Mesodermal cell (in vitro differentiated cells): ENCODE data around the gene RBMS3.
"Not testable (repeated sequence)": the region's sequence is repeated elsewhere in the genome, so short reads cannot be mapped to it uniquely, and the experiment has no call there.

ENCODE experiments used
- H3K27ac ChIP-seq: 2 replicates; pipeline ENCODE4 v1.7.0; 2013; ENCODE audit warnings: mild to moderate bottlenecking, low read depth, low read length, moderate library complexity; ENCODE audit not compliant: severe bottlenecking
- H3K36me3 ChIP-seq: 2 replicates; pipeline ENCODE4 v1.7.1; 2013; ENCODE audit warnings: mild to moderate bottlenecking, low read length, moderate library complexity; ENCODE audit not compliant: control insufficient read depth, insufficient read depth
- H3K4me1 ChIP-seq: one replicate; pipeline ENCODE4 v1.7.1; 2013; ENCODE audit warnings: mild to moderate bottlenecking, low read length; ENCODE audit not compliant: insufficient read depth, control insufficient read depth, poor library complexity, severe bottlenecking
- H3K4me3 ChIP-seq: 2 replicates; pipeline ENCODE4 v1.7.0; 2013; ENCODE audit warnings: low read length, control low read depth, mild to moderate bottlenecking; ENCODE audit not compliant: insufficient read depth, poor library complexity, severe bottlenecking; ENCODE audit errors: extremely low read depth
- H3K9me3 ChIP-seq: 2 replicates; pipeline ENCODE4 v1.7.1; 2013; ENCODE audit warnings: mild to moderate bottlenecking, low read length, moderate library complexity; ENCODE audit not compliant: control insufficient read depth
- WGBS, 2 experiments: methylation state at CpG; one replicate each; pipeline ENCODE4 v1.1.5; 2013; ENCODE audit warnings: missing lambda C conversion rate in 2 of 2; ENCODE audit not compliant: insufficient coverage in 2 of 2; 5-methylcytosine and 5-hydroxymethylcytosine counted together

Gene RBMS3

DNA sequence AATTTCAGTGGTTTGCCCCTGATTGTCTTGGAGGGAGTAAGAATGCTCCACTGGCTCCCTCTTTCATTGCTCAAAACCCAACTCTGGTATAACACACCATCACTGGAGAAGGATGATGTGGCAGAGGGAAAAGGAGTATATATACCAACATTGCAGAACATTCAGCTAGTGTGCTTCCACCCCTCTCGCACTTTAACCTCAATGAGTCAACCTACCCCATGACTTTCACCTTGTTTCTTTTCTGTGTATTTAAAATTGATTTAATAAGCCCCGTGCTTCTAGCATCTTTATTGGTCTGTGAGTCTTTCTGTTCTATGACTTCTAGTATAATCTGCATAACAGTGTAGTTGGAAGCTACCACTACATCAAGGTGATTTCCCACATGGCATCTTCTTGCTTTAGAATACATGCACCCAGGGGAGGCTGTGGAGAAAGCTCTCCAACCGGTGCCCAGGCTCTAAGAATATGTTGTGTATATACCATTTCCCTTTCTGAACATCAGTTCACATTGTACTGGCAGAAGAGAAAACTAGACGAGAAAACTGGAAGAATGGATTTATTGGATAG is 730.4 kb downstream of the RBMS3 start:
- Histone ChIP-seq H3K4me1 (peaks cover 3% of the 10 kb centered on the region), H3K27ac (no peak overlapping the region), H3K4me3 (no peak overlapping the region), H3K9me3 (no peaks in the 10 kb centered on the region), H3K36me3 (no peaks in the 10 kb centered on the region)
- 100% methylated on average over 1 of the region's 4 CpGs; no CpG with 5 or more reads in 1 of the 2 experiments for WGBS, 2 experiments

DNA sequence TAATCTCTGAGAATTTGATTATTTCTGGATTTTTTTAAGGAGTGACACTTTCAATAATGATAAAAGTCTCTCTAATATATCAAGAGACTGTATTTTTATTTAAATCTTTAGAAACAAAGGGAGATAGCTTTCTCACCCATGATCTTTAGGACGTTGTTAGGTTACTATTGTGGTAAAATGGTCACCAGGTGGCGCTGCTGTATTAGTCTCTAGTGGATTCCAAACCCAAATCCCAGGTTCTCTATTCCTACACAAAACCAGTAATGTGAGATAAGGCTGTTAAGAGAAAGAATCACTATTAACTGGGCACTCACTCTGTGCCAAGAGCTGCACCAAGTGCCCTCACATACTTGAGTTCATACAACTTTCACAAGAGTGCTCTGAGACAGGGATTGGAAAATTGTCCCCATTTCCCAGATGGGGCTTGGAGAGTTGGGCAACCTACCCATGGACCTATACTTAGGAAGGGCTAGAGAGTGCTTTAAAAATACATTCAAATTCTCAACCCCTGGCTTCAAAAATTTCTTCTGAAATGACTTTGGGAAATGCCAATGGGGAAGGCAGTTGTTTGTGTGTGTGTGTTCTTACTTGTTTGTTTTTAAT is 732.2 kb downstream of the RBMS3 start:
- no peaks in the 10 kb centered on the region for H3K36me3 ChIP-seq
- no peak overlapping the region for H3K27ac ChIP-seq
- 20% methylated on average over 1 of the region's 2 CpGs; no CpG with 5 or more reads in 1 of the 2 experiments for WGBS, 2 experiments
- no peak overlapping the region for H3K4me3 ChIP-seq
- H3K4me1 ChIP-seq, result no peaks in the 10 kb centered on the region
- no peaks in the 10 kb centered on the region for H3K9me3 ChIP-seq

DNA sequence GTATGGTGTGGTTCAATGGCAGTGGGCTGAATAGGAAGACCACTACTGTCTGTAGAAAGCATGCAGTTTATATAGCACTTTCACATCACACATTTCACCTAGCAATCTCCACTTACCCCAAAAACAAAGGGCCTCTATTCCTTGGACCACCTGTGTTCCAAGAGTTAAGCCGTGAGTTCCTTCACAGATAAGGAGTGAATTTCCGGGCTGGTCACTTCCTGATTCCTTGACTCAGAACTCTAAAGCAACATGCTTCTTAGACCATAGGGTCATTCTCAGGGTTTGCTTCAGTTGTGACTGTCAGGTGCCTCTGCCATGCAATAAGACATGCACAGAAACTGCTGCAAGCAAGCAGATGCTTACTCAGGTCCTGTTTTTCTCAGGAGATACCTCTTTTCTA is 737.0 kb downstream of the RBMS3 start:
- WGBS, 2 experiments, result 64 to 80% methylated on average over 2 of the region's 2 CpGs
- H3K4me3 ChIP-seq, result no peak overlapping the region

DNA sequence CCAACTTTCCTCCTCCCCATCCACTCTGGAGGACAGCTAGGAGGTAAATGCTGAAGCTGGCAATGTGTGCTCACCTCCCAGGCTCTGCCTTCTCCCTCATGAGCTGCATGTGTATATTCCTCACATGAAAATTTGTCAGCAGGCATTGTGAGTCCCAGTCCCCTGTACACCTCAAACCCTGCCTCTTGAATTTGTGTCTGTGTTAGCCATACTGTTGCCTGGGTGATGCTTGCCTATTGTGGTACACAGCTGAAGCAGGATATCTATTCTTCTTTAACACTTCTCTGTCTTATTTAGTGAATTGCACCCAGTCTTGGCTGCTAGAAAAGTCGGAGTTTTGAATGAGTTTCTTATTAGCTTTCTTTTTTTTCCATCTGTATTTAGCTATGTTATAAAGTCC is 739.5 kb downstream of the RBMS3 start:
- no peak overlapping the region for H3K27ac ChIP-seq
- H3K4me1 ChIP-seq, result no peaks in the 10 kb centered on the region
- no CpG with 5 or more reads among the region's 1 CpG for WGBS, 2 experiments
- no peak overlapping the region for H3K4me3 ChIP-seq
- no peaks in the 10 kb centered on the region for H3K36me3 ChIP-seq
- H3K9me3 ChIP-seq, result no peaks in the 10 kb centered on the region

More for the DNA sequence above, 737.0 kb downstream of the RBMS3 start:
- no peaks in the 10 kb centered on the region for H3K9me3 ChIP-seq
- no peaks in the 10 kb centered on the region for H3K4me1 ChIP-seq
- no peaks in the 10 kb centered on the region for H3K36me3 ChIP-seq
- H3K27ac ChIP-seq, result no peak overlapping the region

DNA sequence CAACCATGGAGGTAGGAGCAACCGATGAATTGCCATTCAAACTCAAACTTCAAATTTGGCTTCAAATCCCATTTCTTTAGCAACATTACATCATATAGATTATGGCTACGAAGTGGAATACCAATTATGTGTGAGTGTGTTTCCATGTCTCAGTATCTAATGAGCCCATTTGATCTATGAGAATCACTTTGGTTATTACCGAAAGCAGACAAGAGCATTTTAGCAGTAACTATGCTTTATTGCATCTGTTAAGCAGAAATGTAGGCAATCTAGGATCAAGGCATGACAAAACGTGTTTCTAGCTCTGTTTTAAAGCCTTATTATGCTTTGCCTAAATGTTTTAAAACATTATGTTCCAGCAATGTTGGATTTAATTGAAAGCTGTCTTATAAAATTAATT is 743.6 kb downstream of the RBMS3 start:
- H3K4me1 ChIP-seq, result no peaks in the 10 kb centered on the region
- no peak overlapping the region for H3K4me3 ChIP-seq
- 100% methylated on average over 1 to 2 of the region's 4 CpGs for WGBS, 2 experiments
- no peaks in the 10 kb centered on the region for H3K36me3 ChIP-seq
- no peaks in the 10 kb centered on the region for H3K9me3 ChIP-seq
- H3K27ac ChIP-seq, result no peak overlapping the region

DNA sequence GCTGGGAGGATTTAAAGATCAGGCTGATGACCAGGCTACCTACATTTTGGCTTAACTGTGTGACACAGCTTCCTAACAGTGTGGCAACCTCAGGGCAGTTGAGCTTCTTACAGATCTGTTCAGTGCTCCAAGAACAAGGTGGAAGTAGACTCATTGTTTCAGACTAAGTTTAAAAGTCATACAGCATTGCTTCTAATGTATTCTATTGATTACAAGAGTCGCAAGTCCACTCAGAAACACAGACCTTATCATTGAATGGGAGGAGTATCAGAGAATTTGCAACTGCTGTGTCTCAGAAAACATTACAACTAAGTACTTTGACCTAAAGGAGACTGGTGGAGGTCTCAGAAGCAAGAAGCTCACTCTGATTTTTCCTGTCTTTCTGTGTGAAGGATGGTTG is 746.0 kb downstream of the RBMS3 start:
- WGBS, 2 experiments, result no CpG with 5 or more reads among the region's 1 CpG
- no peaks in the 10 kb centered on the region for H3K36me3 ChIP-seq

DNA sequence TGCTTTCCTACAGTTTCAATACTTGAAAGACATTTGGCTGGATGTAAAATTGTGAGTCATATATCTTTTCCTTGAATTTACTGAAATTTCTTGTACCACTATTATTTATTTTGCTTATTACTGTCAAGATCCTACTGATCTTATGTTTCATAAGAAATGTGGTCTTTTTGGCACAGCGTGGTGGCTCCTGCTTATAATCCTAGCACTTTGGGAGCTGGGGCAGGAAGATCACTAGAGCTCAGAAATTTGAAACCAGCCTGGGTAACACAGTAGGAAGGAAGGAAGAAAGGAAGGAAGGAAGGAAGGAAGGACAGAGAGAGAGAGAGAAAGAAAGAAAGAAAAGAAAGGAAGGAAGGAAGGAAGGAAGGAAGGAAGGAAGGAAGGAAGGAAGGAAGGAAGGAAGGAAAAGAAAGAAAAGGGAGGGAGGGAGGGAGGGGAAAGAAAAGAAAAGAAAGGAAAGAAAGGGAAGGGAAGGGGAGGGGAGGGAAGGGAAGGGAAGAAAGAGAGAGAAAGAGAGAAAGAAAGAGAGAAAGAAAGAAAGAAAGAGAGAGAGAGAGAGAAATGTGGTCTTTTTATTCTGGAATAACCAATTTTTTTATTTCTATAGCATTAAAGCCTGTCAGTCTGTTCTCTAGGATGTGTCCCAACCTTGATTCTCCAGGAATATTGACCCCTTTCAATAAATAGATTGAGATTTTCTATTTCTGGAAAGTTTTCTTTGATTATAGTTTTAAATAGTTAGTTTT is 753.5 kb downstream of the RBMS3 start:
- H3K4me1 ChIP-seq, result no peaks in the 10 kb centered on the region
- no peak overlapping the region for H3K27ac ChIP-seq
- no peaks in the 10 kb centered on the region for H3K36me3 ChIP-seq
- H3K4me3 ChIP-seq, result no peak overlapping the region
- H3K9me3 ChIP-seq, result peaks cover 2% of the 10 kb centered on the region
- WGBS, 2 experiments, result 71 to 100% methylated on average over 1 of the region's 1 CpG

More for the DNA sequence above, 746.0 kb downstream of the RBMS3 start:
- no peaks in the 10 kb centered on the region for H3K9me3 ChIP-seq
- no peak overlapping the region for H3K27ac ChIP-seq
- no peak overlapping the region for H3K4me3 ChIP-seq
- H3K4me1 ChIP-seq, result no peaks in the 10 kb centered on the region

DNA sequence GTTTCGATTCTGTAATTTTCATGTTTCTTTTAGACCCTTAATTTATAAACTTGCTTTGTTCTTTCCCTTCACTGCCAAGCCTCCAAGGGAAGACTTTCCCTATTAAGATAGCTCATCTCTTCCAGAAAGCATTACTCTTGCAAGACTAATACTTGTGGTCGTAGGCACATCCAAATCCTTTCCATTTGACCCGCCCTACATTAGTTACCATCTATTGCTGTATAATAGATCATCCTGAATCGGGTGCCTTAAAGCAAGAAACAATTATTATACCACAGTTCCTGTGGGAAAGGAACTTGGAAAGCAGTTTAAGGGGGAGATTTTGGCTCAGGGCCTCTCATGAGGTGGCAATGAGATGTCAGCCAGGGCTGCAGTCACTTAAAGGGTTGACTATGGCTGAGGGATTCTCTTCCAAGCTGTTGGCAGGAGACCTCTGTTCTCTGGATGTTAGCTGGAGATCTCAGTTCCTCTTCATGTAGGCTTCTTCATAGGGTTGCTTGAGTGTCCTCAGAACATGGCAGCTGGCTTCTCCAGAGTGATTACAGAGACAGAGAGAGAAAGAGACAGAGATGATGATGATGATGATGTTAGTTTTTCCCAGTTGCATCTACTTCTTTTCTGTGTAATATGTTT is 755.2 kb downstream of the RBMS3 start:
- Histone ChIP-seq H3K27ac (no peak overlapping the region), H3K4me3 (no peak overlapping the region), H3K36me3 (no peaks in the 10 kb centered on the region), H3K9me3 (peaks cover 5% of the 10 kb centered on the region), H3K4me1 (no peaks in the 10 kb centered on the region)
- 83 to 100% methylated on average over 1 to 2 of the region's 4 CpGs for WGBS, 2 experiments

DNA sequence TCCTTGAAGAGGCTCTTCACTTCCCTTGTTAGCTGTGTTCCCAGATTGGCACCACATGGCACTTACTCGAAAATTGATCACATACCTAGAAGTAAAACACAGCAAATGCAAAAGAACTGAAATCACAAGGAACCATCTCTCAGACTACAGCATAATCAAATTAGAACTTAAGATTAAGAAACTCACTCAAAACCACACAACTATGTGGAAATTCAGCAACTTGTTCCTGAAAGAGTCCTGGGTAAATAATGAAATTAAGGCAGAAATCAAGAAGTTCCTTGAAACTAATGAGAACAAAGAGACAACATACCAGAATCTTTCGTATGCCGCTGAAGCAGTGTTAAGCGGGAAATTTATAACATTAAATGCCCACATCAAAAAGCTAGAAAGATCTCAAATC is 759.3 kb downstream of the RBMS3 start:
- H3K27ac ChIP-seq, result no peak overlapping the region
- WGBS, 2 experiments, result 94 to 100% methylated on average over 3 to 4 of the region's 4 CpGs
- no peak overlapping the region for H3K4me3 ChIP-seq
- peaks cover 5% of the 10 kb centered on the region for H3K9me3 ChIP-seq
- H3K4me1 ChIP-seq, result peaks cover 9% of the 10 kb centered on the region
- no peaks in the 10 kb centered on the region for H3K36me3 ChIP-seq

DNA sequence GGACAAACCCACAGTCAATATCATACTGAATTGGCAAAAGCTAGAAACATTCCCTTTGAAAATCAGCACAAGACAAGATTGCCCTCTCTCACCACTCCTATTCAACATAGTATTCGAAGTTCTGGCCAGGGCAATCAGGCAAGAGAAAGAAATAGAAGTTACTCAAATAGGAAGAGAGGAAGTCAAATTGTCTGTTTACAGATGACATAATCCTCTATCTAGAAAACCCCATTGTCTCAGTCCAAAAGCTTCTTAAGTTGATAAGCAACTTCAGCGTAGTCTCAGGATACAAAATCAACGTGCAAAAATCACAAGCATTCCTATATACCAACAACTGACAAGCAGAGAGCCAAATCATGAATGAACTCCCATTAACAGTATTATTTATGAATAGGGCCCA is 760.6 kb downstream of the RBMS3 start:
- H3K4me1 ChIP-seq, H3K4me3 ChIP-seq, H3K9me3 ChIP-seq, H3K36me3 ChIP-seq: not testable (repeated sequence)
- H3K27ac ChIP-seq, result peak overlapping the region; percentile 6
- 33 to 50% methylated on average over 1 to 2 of the region's 3 CpGs for WGBS, 2 experiments
